Activated B cell treated with CpG ODN at 0.5 μM for 24 hours (primary cell): Measurements from ENCODE around the gene TGFBI. TPM values are rescaled to one million over a fixed set of nuclear protein-coding genes. Genes with fewer than 3 reads are reported as not detected.

Experiments used
- ATAC-seq: fragments of 200-7000 bp; cut with Tn5 transposase; one replicate; pipeline ENCODE4 v1.10.0; 2021; ENCODE audit warnings: low read depth, mild to moderate bottlenecking, moderate library complexity
- CTCF ChIA-PET: fragments of 350-600 bp; sonication (Branson Sonifier 250); formaldehyde crosslinking; loops from one replicate; lab custom pipeline; 2021; ENCODE audit warnings: antibody characterized with exemption; lab: Charles Lee
- POLR2A ChIA-PET: fragments of 350-600 bp; sonication (Branson Sonifier 250); formaldehyde crosslinking; loops from one replicate; lab custom pipeline; 2021; ENCODE audit warnings: antibody characterized with exemption; lab: Charles Lee
- DNase-seq: peaks from one replicate; pipeline ENCODE4 v3.0.0; 2022
- H3K27ac Mint-ChIP-seq: one replicate; pipeline ENCODE4 v1.8.0; 2020; ENCODE audit warnings: mixed read lengths
- H3K27me3 Mint-ChIP-seq: one replicate; pipeline ENCODE4 v1.8.0; 2021; ENCODE audit warnings: mixed read lengths
- H3K36me3 Mint-ChIP-seq: one replicate; pipeline ENCODE4 v1.8.0; 2021; ENCODE audit warnings: low read depth, mixed read lengths
- H3K4me1 Mint-ChIP-seq: one replicate; pipeline ENCODE4 v1.8.0; 2021; ENCODE audit warnings: mixed read lengths
- H3K4me3 Mint-ChIP-seq: one replicate; pipeline ENCODE4 v1.8.0; 2020; ENCODE audit warnings: mild to moderate bottlenecking, mixed read lengths
- H3K9me3 Mint-ChIP-seq: one replicate; pipeline ENCODE4 v1.8.0; 2020; ENCODE audit warnings: mixed read lengths
- intact Hi-C: fragments of 100-400 bp; cut with micrococcal nuclease; formaldehyde crosslinking; loops from one replicate; pipeline ENCODE4 v1.15.1; 2024
- total RNA-seq: library from RNA; stranded (reverse); gene quantifications from 2 replicates; pipeline ENCODE4 v1.2.3, GENCODE V29; 2022
- TF ChIP-seq, protein P1 (sequence below): fragments of 200-600 bp; IDR thresholded peaks from one replicate; pipeline ENCODE4 v1.8.0; 2022; ENCODE audit warnings: antibody characterized with exemption, mild to moderate bottlenecking

The TGFBI gene
- total RNA-seq, 1 donor from 2014 or later, result 1.3 TPM

DNA sequence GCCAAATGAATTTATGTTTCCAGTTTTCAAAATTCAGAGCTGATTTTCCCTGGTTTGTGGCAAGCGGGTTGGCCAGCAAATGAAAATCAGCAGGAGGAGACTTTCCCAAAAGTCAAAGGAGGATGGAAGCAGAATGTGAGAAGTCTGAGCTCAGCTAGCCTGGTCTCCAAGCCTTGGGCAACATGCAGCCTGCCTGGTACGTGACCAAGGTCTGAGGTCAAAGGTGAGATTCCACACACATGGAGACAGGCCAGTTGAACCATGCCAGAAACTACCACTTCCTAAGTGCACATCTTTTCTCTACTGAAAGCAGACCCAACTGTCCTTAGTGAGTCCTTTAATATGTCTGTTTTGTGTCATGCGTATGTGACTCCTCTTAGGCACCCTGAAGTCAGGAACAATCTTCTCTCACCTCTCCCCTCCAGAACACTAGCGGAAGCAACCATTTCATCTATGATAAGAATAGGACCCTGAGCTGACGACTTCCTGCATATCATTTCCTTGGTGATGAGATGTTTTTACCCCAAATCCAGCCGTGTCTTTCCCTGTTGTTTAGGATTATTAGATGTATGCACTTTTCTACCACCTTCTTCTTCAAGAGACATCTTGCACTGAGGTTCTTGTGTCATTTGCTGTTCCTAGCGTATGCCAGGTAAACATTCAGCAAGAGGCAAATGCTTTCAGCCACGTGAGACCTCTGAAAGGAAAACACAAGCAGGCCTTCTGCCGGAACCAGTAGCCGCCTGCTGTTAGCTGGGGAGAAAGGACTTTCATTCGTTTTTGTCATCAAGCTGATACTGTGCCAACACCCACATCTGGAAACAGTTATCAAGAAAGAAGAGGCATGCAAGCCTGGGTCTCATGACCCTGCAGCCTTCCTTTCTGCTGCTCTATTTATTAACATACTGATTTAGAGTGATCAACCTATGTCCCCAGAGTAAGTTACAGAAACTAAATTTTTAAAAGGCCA is 9.7 kb upstream of the TGFBI start:
- Mint-ChIP-seq H3K36me3 (no peaks in the 10 kb centered on the region), H3K27me3 (peaks cover 18% of the 10 kb centered on the region)

DNA sequence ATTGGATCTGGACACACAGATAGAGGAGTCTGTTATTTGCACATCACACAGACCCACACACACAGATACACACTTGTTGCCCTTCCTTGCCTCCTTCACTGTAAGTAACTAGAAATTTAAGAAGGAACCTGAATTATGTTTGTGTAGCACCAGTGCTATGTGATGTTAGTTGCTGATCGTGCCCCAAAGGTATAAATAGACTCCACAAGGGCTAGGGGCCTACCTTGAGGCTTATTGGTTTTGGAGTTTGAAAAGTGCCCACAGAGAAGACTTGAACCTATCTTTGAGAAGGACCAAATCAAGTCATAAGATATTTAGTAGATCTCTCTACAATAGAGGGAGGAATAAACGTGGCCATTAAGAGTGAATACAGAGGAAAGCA is 8.8 kb upstream of the TGFBI start:
- ChIA-PET CTCF (no interaction called here), POLR2A (no interaction called here)
- DNase-seq, result no peak
- TF ChIP-seq, protein P1, sequence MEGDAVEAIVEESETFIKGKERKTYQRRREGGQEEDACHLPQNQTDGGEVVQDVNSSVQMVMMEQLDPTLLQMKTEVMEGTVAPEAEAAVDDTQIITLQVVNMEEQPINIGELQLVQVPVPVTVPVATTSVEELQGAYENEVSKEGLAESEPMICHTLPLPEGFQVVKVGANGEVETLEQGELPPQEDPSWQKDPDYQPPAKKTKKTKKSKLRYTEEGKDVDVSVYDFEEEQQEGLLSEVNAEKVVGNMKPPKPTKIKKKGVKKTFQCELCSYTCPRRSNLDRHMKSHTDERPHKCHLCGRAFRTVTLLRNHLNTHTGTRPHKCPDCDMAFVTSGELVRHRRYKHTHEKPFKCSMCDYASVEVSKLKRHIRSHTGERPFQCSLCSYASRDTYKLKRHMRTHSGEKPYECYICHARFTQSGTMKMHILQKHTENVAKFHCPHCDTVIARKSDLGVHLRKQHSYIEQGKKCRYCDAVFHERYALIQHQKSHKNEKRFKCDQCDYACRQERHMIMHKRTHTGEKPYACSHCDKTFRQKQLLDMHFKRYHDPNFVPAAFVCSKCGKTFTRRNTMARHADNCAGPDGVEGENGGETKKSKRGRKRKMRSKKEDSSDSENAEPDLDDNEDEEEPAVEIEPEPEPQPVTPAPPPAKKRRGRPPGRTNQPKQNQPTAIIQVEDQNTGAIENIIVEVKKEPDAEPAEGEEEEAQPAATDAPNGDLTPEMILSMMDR, result no peak
- H3K27ac Mint-ChIP-seq, result no peak overlapping the region
- H3K36me3 Mint-ChIP-seq, result no peaks in the 10 kb centered on the region
- no peak overlapping the region for H3K4me3 Mint-ChIP-seq
- no peak for ATAC-seq
- intact Hi-C loops, result no loop called here
- no peaks in the 10 kb centered on the region for H3K9me3 Mint-ChIP-seq
- H3K4me1 Mint-ChIP-seq, result no peaks in the 10 kb centered on the region
- peaks cover 15% of the 10 kb centered on the region for H3K27me3 Mint-ChIP-seq

More for the DNA sequence above, 9.7 kb upstream of the TGFBI start:
- no peak overlapping the region for H3K4me3 Mint-ChIP-seq
- ATAC-seq (no peak), DNase-seq (no peak)
- no peaks in the 10 kb centered on the region for H3K9me3 Mint-ChIP-seq
- TF ChIP-seq, protein P1, result no peak
- no peak overlapping the region for H3K27ac Mint-ChIP-seq
- POLR2A ChIA-PET, result no interaction called here
- H3K4me1 Mint-ChIP-seq, result no peaks in the 10 kb centered on the region
- CTCF ChIA-PET, result no interaction called here
- intact Hi-C loops, result no loop called here

DNA sequence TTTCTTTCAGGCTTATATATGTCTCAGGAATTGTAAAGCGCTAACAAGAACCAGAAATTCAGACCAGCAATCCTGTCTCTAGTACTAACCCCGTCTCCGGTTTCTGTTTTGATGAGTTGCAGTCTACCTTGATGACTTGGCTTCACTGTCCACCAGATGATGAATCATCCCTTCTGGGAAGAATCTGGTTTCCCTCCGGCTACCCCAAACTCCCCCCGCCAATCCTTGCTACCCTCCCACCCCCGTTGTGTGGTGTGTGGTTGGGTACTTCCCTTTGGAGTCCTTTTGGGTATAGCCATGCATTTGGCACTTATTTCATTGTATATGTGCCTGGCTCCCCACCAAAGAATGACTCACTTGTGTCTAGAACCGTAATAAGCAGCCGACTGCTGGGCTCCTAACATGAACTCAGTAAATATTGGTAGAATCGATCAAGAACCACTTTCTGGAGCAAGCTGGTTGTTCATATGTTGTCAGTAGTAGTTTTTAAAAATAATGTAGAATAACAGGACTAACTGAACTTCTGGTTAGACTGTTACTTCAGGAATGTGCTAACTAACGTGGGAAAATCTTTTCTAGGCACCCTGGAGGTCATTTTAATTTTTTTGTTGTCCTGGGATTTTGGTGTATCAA is 8.3 kb upstream of the TGFBI start:
- no peak overlapping the region for H3K27ac Mint-ChIP-seq
- CTCF ChIA-PET, result no interaction called here
- ATAC-seq, result no peak

DNA sequence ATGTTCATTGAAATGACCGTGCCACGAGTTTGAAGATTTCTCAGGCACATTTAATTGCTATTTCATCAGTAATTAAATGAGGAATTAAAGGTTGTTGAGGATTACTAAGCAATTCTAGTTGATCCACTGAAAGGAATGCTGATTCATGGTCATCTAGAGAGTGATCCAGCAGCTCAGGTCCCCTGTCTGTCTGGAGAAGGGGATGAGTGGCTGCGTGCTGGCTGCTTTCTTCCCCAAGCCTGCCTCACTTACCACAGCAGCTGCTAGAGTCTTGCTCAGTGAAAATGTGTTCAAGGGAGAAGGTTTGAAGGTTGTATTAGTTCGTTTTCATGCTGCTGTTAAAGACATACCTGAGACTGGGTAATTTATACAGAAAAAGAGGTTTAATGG is 7.8 kb upstream of the TGFBI start:
- no peak overlapping the region for H3K27ac Mint-ChIP-seq
- TF ChIP-seq, protein P1, result no peak
- ChIA-PET POLR2A (no interaction called here), CTCF (no interaction called here)
- ATAC-seq (no peak), DNase-seq (no peak)
- peaks cover 11% of the 10 kb centered on the region for H3K27me3 Mint-ChIP-seq
- H3K36me3 Mint-ChIP-seq, result no peaks in the 10 kb centered on the region
- no peaks in the 10 kb centered on the region for H3K4me1 Mint-ChIP-seq
- H3K9me3 Mint-ChIP-seq, result no peaks in the 10 kb centered on the region
- intact Hi-C loops, result no loop called here
- H3K4me3 Mint-ChIP-seq, result no peak overlapping the region

More for the DNA sequence above, 8.3 kb upstream of the TGFBI start:
- H3K4me3 Mint-ChIP-seq, result no peak overlapping the region
- DNase-seq, result no peak
- peaks cover 11% of the 10 kb centered on the region for H3K27me3 Mint-ChIP-seq
- H3K36me3 Mint-ChIP-seq, result no peaks in the 10 kb centered on the region
- H3K9me3 Mint-ChIP-seq, result no peaks in the 10 kb centered on the region
- intact Hi-C loops, result no loop called here
- TF ChIP-seq, protein P1, result no peak
- H3K4me1 Mint-ChIP-seq, result no peaks in the 10 kb centered on the region
- POLR2A ChIA-PET, result no interaction called here

DNA sequence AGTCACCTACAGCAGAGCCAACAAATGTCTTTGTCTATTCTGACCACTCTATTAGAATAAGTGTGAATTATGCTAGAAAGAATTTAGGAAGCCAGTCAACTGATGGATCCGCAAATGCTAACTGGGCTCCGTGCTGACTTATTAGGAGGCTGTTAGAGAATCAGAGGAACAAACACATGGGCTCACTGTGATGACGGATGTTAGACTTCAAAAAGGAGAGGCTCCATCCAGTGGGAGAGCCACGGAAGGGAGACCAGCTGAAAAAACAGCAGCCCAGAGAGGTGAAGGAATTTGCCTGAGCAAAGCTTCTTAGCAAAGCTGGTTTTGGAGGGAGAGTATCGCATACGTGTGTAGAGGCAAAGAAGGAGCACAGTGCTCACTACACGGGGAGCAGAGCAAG is 5.8 kb upstream of the TGFBI start:
- Mint-ChIP-seq H3K36me3 (no peaks in the 10 kb centered on the region), H3K4me1 (no peaks in the 10 kb centered on the region), H3K27ac (no peak overlapping the region), H3K9me3 (no peaks in the 10 kb centered on the region), H3K4me3 (no peak overlapping the region), H3K27me3 (peaks cover 24% of the 10 kb centered on the region)
- no peak for DNase-seq
- TF ChIP-seq, protein P1, result no peak
- CTCF ChIA-PET, result no interaction called here
- intact Hi-C loops, result no loop called here
- POLR2A ChIA-PET, result no interaction called here
- no peak for ATAC-seq
